SJSA1 (cell line): ENCODE results near the gene EMC9. TPM values are rescaled to one million over a fixed set of nuclear protein-coding genes. Genes with fewer than 3 reads are reported as not detected.

Experiments
- DNase-seq, 2 experiments: peaks; one replicate each; pipeline ENCODE4 v3.0.0-alpha.2; 2015 to 2020; ENCODE audit warnings: low spot score in 2 of 2, low read depth in 1 of 2
- H3K27ac ChIP-seq: fragments of 250-450 bp; sonication (Bioruptor Pico); 2 replicates; pipeline ENCODE4 v1.5.1; 2020; ENCODE audit warnings: mild to moderate bottlenecking, moderate library complexity
- H3K27me3 ChIP-seq: fragments of 250-450 bp; sonication (Bioruptor Pico); replicated peaks from 2 replicates; pipeline ENCODE4 v1.5.1; 2020; ENCODE audit warnings: mild to moderate bottlenecking, moderate library complexity
- H3K36me3 ChIP-seq: fragments of 250-450 bp; sonication (Bioruptor Pico); 2 replicates; pipeline ENCODE4 v1.5.1; 2020; ENCODE audit warnings: mild to moderate bottlenecking
- H3K4me1 ChIP-seq: fragments of 250-450 bp; sonication (Bioruptor Pico); replicated peaks from 2 replicates; pipeline ENCODE4 v1.6.1; 2021; ENCODE audit warnings: mild to moderate bottlenecking
- H3K4me3 ChIP-seq: fragments of 250-450 bp; sonication (Bioruptor Pico); 2 replicates; pipeline ENCODE4 v1.5.1; 2020; ENCODE audit warnings: mild to moderate bottlenecking
- H3K9me3 ChIP-seq: fragments of 250-450 bp; sonication (Bioruptor Pico); replicated peaks from 2 replicates; pipeline ENCODE4 v1.5.1; 2020; ENCODE audit warnings: mild to moderate bottlenecking
- total RNA-seq: library from RNA; depleted of rRNA; stranded (reverse); fragments of >200 nt; shearing (Covaris generic); gene quantifications from 2 replicates; pipeline ENCODE4 v1.2.3, GENCODE V29; 2014

EMC9 gene
- total RNA-seq, 1 experiment from 2014 or later = 11.1 TPM

GRCh38 chr14:24123424-24124417 lies 17.7 kb downstream of the EMC9 start:
- Histone ChIP-seq H3K4me1 (no peaks in the 10 kb centered on the region), H3K36me3 (peaks cover 14% of the 10 kb centered on the region), H3K27me3 (no peaks in the 10 kb centered on the region), H3K9me3 (no peaks in the 10 kb centered on the region), H3K4me3 (no peak overlapping the region), H3K27ac (no peak overlapping the region)
- no peak for DNase-seq

- H3K27me3 ChIP-seq = no peaks in the 10 kb centered on the region
- no peak for DNase-seq
- H3K36me3 ChIP-seq = peaks cover 18% of the 10 kb centered on the region
- no peaks in the 10 kb centered on the region for H3K9me3 ChIP-seq
- H3K27ac ChIP-seq = no peak overlapping the region
- no peaks in the 10 kb centered on the region for H3K4me1 ChIP-seq
- no peak overlapping the region for H3K4me3 ChIP-seq
Observed at GRCh38 chr14:24122898-24123297, 18.5 kb downstream of the EMC9 start.

- H3K4me3 ChIP-seq = no peak overlapping the region
- H3K4me1 ChIP-seq = no peaks in the 10 kb centered on the region
- DNase-seq = no peak
- H3K36me3 ChIP-seq = peaks cover 20% of the 10 kb centered on the region
- H3K9me3 ChIP-seq = no peaks in the 10 kb centered on the region
- no peaks in the 10 kb centered on the region for H3K27me3 ChIP-seq
- no peak overlapping the region for H3K27ac ChIP-seq
Observed at GRCh38 chr14:24122416-24122815, 19.0 kb downstream of the EMC9 start.

GRCh38 chr14:24121210-24121609 lies 20.2 kb downstream of the EMC9 start:
- H3K4me3 ChIP-seq = no peak overlapping the region
- H3K9me3 ChIP-seq = no peaks in the 10 kb centered on the region
- peaks cover 30% of the 10 kb centered on the region for H3K36me3 ChIP-seq
- DNase-seq = no peak
- no peak overlapping the region for H3K27ac ChIP-seq
- no peaks in the 10 kb centered on the region for H3K27me3 ChIP-seq
- H3K4me1 ChIP-seq = no peaks in the 10 kb centered on the region

GRCh38 chr14:24119691-24120090 lies 21.7 kb downstream of the EMC9 start:
- DNase-seq = no peak
- Histone ChIP-seq H3K4me1 (peaks cover 7% of the 10 kb centered on the region), H3K27me3 (no peaks in the 10 kb centered on the region), H3K27ac (no peak overlapping the region), H3K36me3 (peaks cover 30% of the 10 kb centered on the region), H3K9me3 (no peaks in the 10 kb centered on the region), H3K4me3 (no peak overlapping the region)

GRCh38 chr14:24117179-24117578 lies 24.2 kb downstream of the EMC9 start:
- H3K4me3 ChIP-seq = no peak overlapping the region
- H3K4me1 ChIP-seq = peaks cover 7% of the 10 kb centered on the region
- H3K27me3 ChIP-seq = no peaks in the 10 kb centered on the region
- H3K27ac ChIP-seq = no peak overlapping the region
- no peaks in the 10 kb centered on the region for H3K9me3 ChIP-seq
- no peak for DNase-seq
- H3K36me3 ChIP-seq = peaks cover 30% of the 10 kb centered on the region

- H3K9me3 ChIP-seq = no peaks in the 10 kb centered on the region
- H3K27ac ChIP-seq = no peak overlapping the region
- no peak overlapping the region for H3K4me3 ChIP-seq
- H3K36me3 ChIP-seq = peaks cover 25% of the 10 kb centered on the region
- peaks cover 7% of the 10 kb centered on the region for H3K4me1 ChIP-seq
- H3K27me3 ChIP-seq = no peaks in the 10 kb centered on the region
- DNase-seq = no peak
Observed at GRCh38 chr14:24116128-24116814, 25.1 kb downstream of the EMC9 start.

GRCh38 chr14:24115422-24116127 lies 25.8 kb downstream of the EMC9 start:
- no peaks in the 10 kb centered on the region for H3K9me3 ChIP-seq
- DNase-seq = no peak
- no peaks in the 10 kb centered on the region for H3K27me3 ChIP-seq
- H3K4me3 ChIP-seq = peak overlapping the region; percentile 65
- H3K4me1 ChIP-seq = peaks cover 7% of the 10 kb centered on the region
- H3K27ac ChIP-seq = peak overlapping the region; percentile 92
- H3K36me3 ChIP-seq = peaks cover 23% of the 10 kb centered on the region

- Histone ChIP-seq H3K4me1 (peaks cover 7% of the 10 kb centered on the region), H3K9me3 (no peaks in the 10 kb centered on the region), H3K4me3 (peak within 1 kb of the TSS; percentile 65), H3K27ac (peak within 1 kb of the TSS; percentile 92), H3K27me3 (no peaks in the 10 kb centered on the region), H3K36me3 (peaks cover 22% of the 10 kb centered on the region)
- DNase-seq = peak; percentile 99 to 100
Observed at GRCh38 chr14:24114532-24115421, 26.6 kb downstream of the EMC9 start, which contains the start of the genes DCAF11 and NRL. Gene DCAF11, plus strand, starts transcription at chr14:24114777. Its CDS starts 818 bp downstream, at chr14:24115595. Gene NRL, minus strand, starts transcription at chr14:24114949. Its CDS starts 32,101 bp downstream, at chr14:24082848.

GRCh38 chr14:24113801-24114531 lies 27.4 kb downstream of the EMC9 start:
- Histone ChIP-seq H3K36me3 (peaks cover 17% of the 10 kb centered on the region), H3K27me3 (no peaks in the 10 kb centered on the region), H3K4me3 (peak overlapping the region; percentile 65), H3K27ac (peak overlapping the region; percentile 92), H3K9me3 (no peaks in the 10 kb centered on the region), H3K4me1 (peaks cover 7% of the 10 kb centered on the region)
- DNase-seq = peak in 1 of 2 experiments; percentile 92

GRCh38 chr14:24113379-24113800 lies 28.0 kb downstream of the EMC9 start:
- peaks cover 14% of the 10 kb centered on the region for H3K36me3 ChIP-seq
- no peaks in the 10 kb centered on the region for H3K9me3 ChIP-seq
- no peaks in the 10 kb centered on the region for H3K27me3 ChIP-seq
- peak overlapping the region; percentile 65 for H3K4me3 ChIP-seq
- H3K27ac ChIP-seq = peak overlapping the region; percentile 92
- peaks cover 7% of the 10 kb centered on the region for H3K4me1 ChIP-seq
- DNase-seq = no peak

GRCh38 chr14:24110523-24110922 lies 30.9 kb downstream of the EMC9 start:
- DNase-seq = no peak
- Histone ChIP-seq H3K36me3 (no peaks in the 10 kb centered on the region), H3K4me3 (no peak overlapping the region), H3K27me3 (no peaks in the 10 kb centered on the region), H3K9me3 (no peaks in the 10 kb centered on the region), H3K4me1 (peaks cover 2% of the 10 kb centered on the region), H3K27ac (no peak overlapping the region)
